ENCODE measurements around the gene FRMD4A. TPM values are rescaled to one million over a fixed set of nuclear protein-coding genes. Genes with fewer than 3 reads are reported as not detected.

Gene FRMD4A
- total RNA-seq, 1 experiment from 2014 or later = 0.23 TPM

DNA sequence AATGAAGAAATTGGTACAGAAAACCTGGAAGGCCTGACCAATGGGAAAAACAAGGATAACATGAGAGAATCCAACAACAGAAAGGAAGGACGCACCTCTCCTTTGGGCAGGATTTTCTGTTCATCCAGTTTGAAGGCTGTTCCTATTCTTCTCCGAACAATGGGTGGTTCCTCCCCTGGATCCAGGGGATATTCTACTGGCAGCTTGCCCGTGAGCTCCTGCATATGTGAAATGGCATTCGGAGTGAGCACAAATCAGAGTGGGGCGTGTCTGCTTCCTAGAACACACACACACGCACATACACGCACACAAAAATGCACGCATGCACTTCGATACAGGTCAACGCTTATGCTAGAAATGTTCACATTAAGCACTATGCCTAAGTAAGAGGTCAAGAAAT lies 660.4 kb downstream of the FRMD4A start:
- Mint-ChIP-seq H3K27me3 (ENCODE audit: insufficient read depth, unreplicated experiment) (no peaks in the 10 kb centered on the region), H3K36me3 (ENCODE audit: insufficient read depth, unreplicated experiment) (no peaks in the 10 kb centered on the region), H3K4me3 (ENCODE audit: unreplicated experiment) (no peak overlapping the region), H3K27ac (ENCODE audit: low read depth, unreplicated experiment) (no peak overlapping the region), H3K9me3 (ENCODE audit: unreplicated experiment) (no peaks in the 10 kb centered on the region), H3K4me1 (ENCODE audit: insufficient read depth, unreplicated experiment) (no peaks in the 10 kb centered on the region)
- ChIA-PET POLR2A (no interaction called here), CTCF (interaction anchor here (1.0 kb wide), 1 partner anchor 9 kb away, joined by 4 read pairs; no protein-coding TSS in a partner anchor)
- TF ChIP-seq, protein P1, sequence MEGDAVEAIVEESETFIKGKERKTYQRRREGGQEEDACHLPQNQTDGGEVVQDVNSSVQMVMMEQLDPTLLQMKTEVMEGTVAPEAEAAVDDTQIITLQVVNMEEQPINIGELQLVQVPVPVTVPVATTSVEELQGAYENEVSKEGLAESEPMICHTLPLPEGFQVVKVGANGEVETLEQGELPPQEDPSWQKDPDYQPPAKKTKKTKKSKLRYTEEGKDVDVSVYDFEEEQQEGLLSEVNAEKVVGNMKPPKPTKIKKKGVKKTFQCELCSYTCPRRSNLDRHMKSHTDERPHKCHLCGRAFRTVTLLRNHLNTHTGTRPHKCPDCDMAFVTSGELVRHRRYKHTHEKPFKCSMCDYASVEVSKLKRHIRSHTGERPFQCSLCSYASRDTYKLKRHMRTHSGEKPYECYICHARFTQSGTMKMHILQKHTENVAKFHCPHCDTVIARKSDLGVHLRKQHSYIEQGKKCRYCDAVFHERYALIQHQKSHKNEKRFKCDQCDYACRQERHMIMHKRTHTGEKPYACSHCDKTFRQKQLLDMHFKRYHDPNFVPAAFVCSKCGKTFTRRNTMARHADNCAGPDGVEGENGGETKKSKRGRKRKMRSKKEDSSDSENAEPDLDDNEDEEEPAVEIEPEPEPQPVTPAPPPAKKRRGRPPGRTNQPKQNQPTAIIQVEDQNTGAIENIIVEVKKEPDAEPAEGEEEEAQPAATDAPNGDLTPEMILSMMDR (IDR thresholded peaks at IDR 0.05; ENCODE audit: unreplicated experiment) = no peak
- intact Hi-C loops (cut with micrococcal nuclease) = no loop called here
- no TSS peak for BruUV-seq (replicated peaks)
- no peak for DNase-seq (ENCODE audit: unreplicated experiment)

DNA sequence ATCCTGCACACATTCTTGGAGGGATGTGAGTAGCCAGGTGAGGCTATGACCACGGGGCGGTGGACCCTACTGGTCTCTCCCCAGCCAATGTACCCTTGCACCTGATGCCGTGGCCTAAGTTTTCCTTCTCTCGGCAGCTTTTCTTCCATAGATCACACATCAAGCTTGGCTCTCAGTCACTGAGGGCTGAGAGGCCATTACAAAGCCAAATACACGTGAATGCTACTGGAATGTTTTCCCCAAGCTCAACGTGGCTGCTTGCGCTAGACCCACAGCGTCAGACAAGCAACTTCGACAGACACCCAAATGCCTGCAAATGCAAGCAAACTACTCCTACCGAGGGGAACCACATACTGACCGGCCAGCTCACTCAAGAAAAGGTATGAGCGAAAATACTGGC lies 660.8 kb downstream of the FRMD4A start:
- ChIA-PET CTCF (interaction anchor here (0.6 to 1.0 kb wide), 2 partner anchors 9 to 108 kb away, joined by 4 read pairs; no protein-coding TSS in a partner anchor), POLR2A (no interaction called here)
- Mint-ChIP-seq H3K27ac (ENCODE audit: low read depth, unreplicated experiment) (no peak overlapping the region), H3K4me3 (ENCODE audit: unreplicated experiment) (no peak overlapping the region), H3K27me3 (ENCODE audit: insufficient read depth, unreplicated experiment) (no peaks in the 10 kb centered on the region), H3K9me3 (ENCODE audit: unreplicated experiment) (no peaks in the 10 kb centered on the region), H3K4me1 (ENCODE audit: insufficient read depth, unreplicated experiment) (no peaks in the 10 kb centered on the region), H3K36me3 (ENCODE audit: insufficient read depth, unreplicated experiment) (no peaks in the 10 kb centered on the region)
- DNase-seq (ENCODE audit: unreplicated experiment) = no peak
- no TSS peak for BruUV-seq (replicated peaks)
- intact Hi-C loops (cut with micrococcal nuclease) = no loop called here
- TF ChIP-seq, protein P1 (IDR thresholded peaks at IDR 0.05; ENCODE audit: unreplicated experiment) = no peak

DNA sequence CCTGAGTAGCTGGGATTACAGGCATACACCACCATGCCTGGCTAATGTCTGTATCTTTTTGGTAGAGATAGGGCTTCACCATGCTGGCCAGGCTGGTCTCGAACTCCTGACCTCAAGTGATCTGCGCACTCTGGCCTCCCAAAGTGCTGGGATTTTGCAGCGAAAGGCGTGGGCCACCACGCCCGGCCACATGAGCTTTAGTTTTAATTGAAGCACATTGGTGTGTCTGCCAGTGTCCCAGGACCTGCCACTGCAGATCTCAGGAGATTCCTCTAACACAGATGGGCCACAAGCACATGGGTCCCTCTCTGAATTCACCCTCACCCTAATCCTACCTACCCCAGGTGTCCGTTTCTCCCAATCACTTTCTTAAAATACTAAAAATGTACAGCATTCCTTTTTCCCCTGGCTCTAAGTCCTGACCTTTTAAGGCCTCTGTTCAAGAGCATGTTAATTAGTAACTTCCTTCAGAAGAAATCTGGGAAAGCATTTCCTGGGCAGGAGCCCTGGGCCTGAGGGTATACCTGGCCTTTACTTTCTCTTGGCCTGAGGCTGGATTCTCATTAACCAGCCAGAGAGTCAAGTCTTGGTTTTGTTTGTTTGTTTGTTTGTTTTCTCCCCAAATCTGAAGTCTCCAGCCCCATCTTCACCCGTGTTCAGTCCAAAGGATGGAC lies 661.4 kb downstream of the FRMD4A start:
- no peaks in the 10 kb centered on the region for H3K27me3 Mint-ChIP-seq (ENCODE audit: insufficient read depth, unreplicated experiment)
- intact Hi-C loops (cut with micrococcal nuclease) = no loop called here
- no TSS peak for BruUV-seq (replicated peaks)
- no peak for DNase-seq (ENCODE audit: unreplicated experiment)
- H3K27ac Mint-ChIP-seq (ENCODE audit: low read depth, unreplicated experiment) = no peak overlapping the region
- H3K4me3 Mint-ChIP-seq (ENCODE audit: unreplicated experiment) = no peak overlapping the region
- no peaks in the 10 kb centered on the region for H3K9me3 Mint-ChIP-seq (ENCODE audit: unreplicated experiment)
- ChIA-PET CTCF (interaction anchor here (0.6 to 1.5 kb wide), 4 partner anchors 9 to 108 kb away, joined by 3 to 8 read pairs (median 4); no protein-coding TSS in a partner anchor), POLR2A (no interaction called here)
- no peaks in the 10 kb centered on the region for H3K4me1 Mint-ChIP-seq (ENCODE audit: insufficient read depth, unreplicated experiment)
- H3K36me3 Mint-ChIP-seq (ENCODE audit: insufficient read depth, unreplicated experiment) = no peaks in the 10 kb centered on the region
- TF ChIP-seq, protein P1 (IDR thresholded peaks at IDR 0.05; ENCODE audit: unreplicated experiment) = no peak

DNA sequence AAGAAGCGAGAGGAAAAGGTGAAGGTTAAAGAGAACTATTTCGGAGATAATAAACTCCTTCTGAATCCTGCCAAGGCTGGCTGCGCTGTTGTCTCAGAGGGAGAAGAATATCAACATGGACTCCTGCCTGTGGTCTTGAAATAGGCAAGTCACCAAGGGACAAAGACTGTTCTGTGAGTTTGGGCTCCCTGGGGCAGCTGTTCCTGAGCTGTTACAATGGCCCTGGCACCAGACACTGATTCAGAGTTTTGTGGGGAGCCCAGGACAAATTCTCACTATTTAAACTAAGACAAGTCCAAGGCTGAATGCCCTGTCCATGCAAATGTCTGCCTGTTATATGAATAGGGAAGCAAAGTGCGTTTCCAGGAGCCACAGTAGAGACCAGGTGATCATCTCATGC lies 662.6 kb downstream of the FRMD4A start:
- intact Hi-C loops (cut with micrococcal nuclease) = no loop called here
- no peaks in the 10 kb centered on the region for H3K4me1 Mint-ChIP-seq (ENCODE audit: insufficient read depth, unreplicated experiment)
- ChIA-PET CTCF (interaction anchor here (0.6 to 1.5 kb wide), 3 partner anchors 8 to 105 kb away, joined by 3 to 8 read pairs (median 5); no protein-coding TSS in a partner anchor), POLR2A (no interaction called here)
- H3K27me3 Mint-ChIP-seq (ENCODE audit: insufficient read depth, unreplicated experiment) = no peaks in the 10 kb centered on the region
- H3K27ac Mint-ChIP-seq (ENCODE audit: low read depth, unreplicated experiment) = no peak overlapping the region
- H3K36me3 Mint-ChIP-seq (ENCODE audit: insufficient read depth, unreplicated experiment) = no peaks in the 10 kb centered on the region
- DNase-seq (ENCODE audit: unreplicated experiment) = no peak
- no peak overlapping the region for H3K4me3 Mint-ChIP-seq (ENCODE audit: unreplicated experiment)
- TF ChIP-seq, protein P1 (IDR thresholded peaks at IDR 0.05; ENCODE audit: unreplicated experiment) = no peak
- no TSS peak for BruUV-seq (replicated peaks)
- H3K9me3 Mint-ChIP-seq (ENCODE audit: unreplicated experiment) = no peaks in the 10 kb centered on the region

Data from MCF 10A (cell line).